ENCODE data around the gene SLC6A13.

GRCh38 chr12:201361-201760 is 61.3 kb downstream of the SLC6A13 start:
- no peak for TF ChIP-seq CTCF (optimal IDR thresholded peaks at IDR 0.05 in 1 of 3, IDR thresholded peaks at IDR 0.05 in 1 of 3, conservative IDR thresholded peaks at IDR 0.05 in 1 of 3; ENCODE audit: extremely low read depth in 1 of 3, insufficient read depth in 2 of 3, low read length in 3 of 3)
- no peak for TF ChIP-seq EZH2 (IDR thresholded peaks at IDR 0.05; ENCODE audit: low read length)

Data from keratinocyte (primary cell).